Activated CD4-positive, alpha-beta T cell treated with anti-CD3 and anti-CD28 coated beads for 48 hours (primary cell): ENCODE measurements around the gene PURA.

Experiments used
- DNase-seq: peaks from one replicate; pipeline ENCODE4 v3.0.0-alpha.2; 2020

Gene PURA

GRCh38 chr5:140110646-140110957, 3.3 kb upstream of the PURA start:
- DNase-seq = no peak

GRCh38 chr5:140111011-140111858, 2.7 kb upstream of the PURA start:
- no peak for DNase-seq

GRCh38 chr5:140111859-140112551, 1.9 kb upstream of the PURA start:
- DNase-seq = no peak

GRCh38 chr5:140112685-140113179, 1.2 kb upstream of the PURA start:
- DNase-seq = no peak

- peak; percentile 29 for DNase-seq
Observed at GRCh38 chr5:140113180-140113698, 670 bp upstream of the PURA start.

GRCh38 chr5:140114341-140115185, 654 bp downstream of the PURA start:
- DNase-seq = peak; percentile 46

GRCh38 chr5:140115186-140115500, 1.2 kb downstream of the PURA start:
- no peak for DNase-seq

- no peak for DNase-seq
Observed at GRCh38 chr5:140116716-140117115, 2.8 kb downstream of the PURA start.

GRCh38 chr5:140117523-140117922, 3.6 kb downstream of the PURA start:
- no peak for DNase-seq

- no peak for DNase-seq
Observed at GRCh38 chr5:140118302-140118936, 4.5 kb downstream of the PURA start.

- no peak for DNase-seq
Observed at GRCh38 chr5:140125637-140126036, 11.7 kb downstream of the PURA start, which contains the start of gene IGIP. Gene IGIP (plus strand): TSS chr5:140125937. CDS start chr5:140128477, 2,540 bp downstream.

- no peak for DNase-seq
Observed at GRCh38 chr5:140126315-140127012, 12.6 kb downstream of the PURA start.

- no peak for DNase-seq
Observed at GRCh38 chr5:140128376-140128775, 14.5 kb downstream of the PURA start.

GRCh38 chr5:140130949-140131733, 17.2 kb downstream of the PURA start:
- DNase-seq = no peak

GRCh38 chr5:140131967-140132409, 18.1 kb downstream of the PURA start:
- no peak for DNase-seq

GRCh38 chr5:140133514-140134167, 19.7 kb downstream of the PURA start:
- DNase-seq = no peak

- DNase-seq = no peak
Observed at GRCh38 chr5:140134277-140134935, 20.5 kb downstream of the PURA start.

- DNase-seq = no peak
Observed at GRCh38 chr5:140135127-140135526, 21.2 kb downstream of the PURA start.

GRCh38 chr5:140136624-140137023, 22.7 kb downstream of the PURA start:
- DNase-seq = no peak

GRCh38 chr5:140140435-140140834, 26.5 kb downstream of the PURA start:
- DNase-seq = no peak
